ENCODE data around the gene NCF4.

Gene NCF4

GRCh38 chr22:36924151-36924698 lies 63.4 kb downstream of the NCF4 start:
- DNase-seq = no peak

GRCh38 chr22:36925388-36926290 lies 64.8 kb downstream of the NCF4 start:
- DNase-seq = no peak

GRCh38 chr22:36926309-36926708 lies 65.5 kb downstream of the NCF4 start:
- no peak for DNase-seq

- no peak for DNase-seq
These were observed 66.1 kb downstream of the NCF4 start for GRCh38 chr22:36926721-36927435.
